Neuronal stem cell (in vitro differentiated cells): ENCODE data around the gene MED29.

Experiments
- DNase-seq: peaks from one replicate; pipeline ENCODE4 v3.0.0-alpha.2; 2013; ENCODE audit warnings: low spot score
- H2AFZ ChIP-seq: one replicate; pipeline ENCODE4 v1.6.1; 2013; ENCODE audit warnings: mild to moderate bottlenecking, low read length, inconsistent platforms
- H2AK5ac ChIP-seq: 2 replicates; pipeline ENCODE4 v1.6.1; 2013; ENCODE audit warnings: low read depth, mild to moderate bottlenecking, inconsistent platforms, low read length, moderate library complexity, mixed read lengths
- H2BK120ac ChIP-seq: 2 replicates; pipeline ENCODE4 v1.6.1; 2013; ENCODE audit warnings: low read depth, mild to moderate bottlenecking, inconsistent platforms, low read length, moderate library complexity, mixed read lengths
- H2BK12ac ChIP-seq: one replicate; pipeline ENCODE4 v1.6.1; 2013; ENCODE audit warnings: low read length, inconsistent platforms
- H2BK15ac ChIP-seq: 2 replicates; pipeline ENCODE4 v1.6.1; 2013; ENCODE audit warnings: mild to moderate bottlenecking, low read length, inconsistent platforms, mixed read lengths
- H2BK5ac ChIP-seq: one replicate; pipeline ENCODE4 v1.6.1; 2013; ENCODE audit warnings: inconsistent platforms, mild to moderate bottlenecking, low read length, moderate library complexity
- H3K14ac ChIP-seq: one replicate; pipeline ENCODE4 v1.6.1; 2013; ENCODE audit warnings: low read length, inconsistent platforms
- H3K18ac ChIP-seq: 2 replicates; pipeline ENCODE4 v1.6.1; 2013; ENCODE audit warnings: low read length, inconsistent platforms
- H3K23ac ChIP-seq: 2 replicates; pipeline ENCODE4 v1.6.1; 2013; ENCODE audit warnings: low read depth, mild to moderate bottlenecking, mixed read lengths, low read length, inconsistent platforms; ENCODE audit not compliant: poor library complexity
- H3K27ac ChIP-seq: replicated peaks from 3 replicates; pipeline ENCODE4 v1.5.1; 2013; ENCODE audit warnings: low read length, inconsistent platforms
- H3K27me3 ChIP-seq, 3 experiments: 2 replicates each; pipeline ENCODE4 v1.6.1; 2013; ENCODE audit warnings: low read length in 3 of 3, mild to moderate bottlenecking in 2 of 3, inconsistent platforms in 1 of 3, low read depth in 1 of 3, mixed read lengths in 1 of 3, moderate library complexity in 1 of 3; ENCODE audit not compliant: control insufficient read depth in 3 of 3, insufficient read depth in 3 of 3
- H3K36me3 ChIP-seq, 2 donors: replicated peaks in 1 of 2; 2 replicates each; pipeline ENCODE4 v1.6.1; 2013; ENCODE audit warnings: low read length in 2 of 2; ENCODE audit not compliant: control insufficient read depth in 2 of 2, insufficient read depth in 2 of 2
- H3K4ac ChIP-seq: 2 replicates; pipeline ENCODE4 v1.6.1; 2013; ENCODE audit warnings: inconsistent platforms, mild to moderate bottlenecking, low read length, moderate library complexity
- H3K4me1 ChIP-seq, 2 donors: 1 replicate in 1 of 2; 2 replicates in 1 of 2; pipeline ENCODE4 v1.6.1; 2013; ENCODE audit warnings: low read length in 2 of 2, low read depth in 1 of 2; ENCODE audit not compliant: control insufficient read depth in 2 of 2, insufficient read depth in 1 of 2
- H3K4me2 ChIP-seq: one replicate; pipeline ENCODE4 v1.6.1; 2013; ENCODE audit warnings: mild to moderate bottlenecking, low read length, inconsistent platforms; ENCODE audit not compliant: insufficient read depth, poor library complexity, severe bottlenecking
- H3K4me3 ChIP-seq, 2 donors: 2 replicates each; pipeline ENCODE4 v1.5.1; 2013; ENCODE audit warnings: low read length in 2 of 2, mild to moderate bottlenecking in 2 of 2, inconsistent platforms in 1 of 2, moderate library complexity in 1 of 2
- H3K79me1 ChIP-seq: one replicate; pipeline ENCODE4 v1.6.1; 2013; ENCODE audit warnings: low read depth, mild to moderate bottlenecking, inconsistent platforms, low read length, moderate library complexity
- H3K9ac ChIP-seq: one replicate; pipeline ENCODE4 v1.6.1; 2013; ENCODE audit warnings: mild to moderate bottlenecking, low read depth, low read length, inconsistent platforms; ENCODE audit not compliant: poor library complexity
- H3K9me3 ChIP-seq, 2 donors: replicated peaks in 1 of 2; 2 replicates each; pipeline versions ENCODE3 to v1.6.1; 2013; ENCODE audit warnings: low read length in 2 of 2, mild to moderate bottlenecking in 2 of 2, inconsistent platforms in 1 of 2, low read depth in 1 of 2, mixed read lengths in 1 of 2, moderate library complexity in 1 of 2; ENCODE audit not compliant: control insufficient read depth in 2 of 2, insufficient read depth in 1 of 2
- H4K8ac ChIP-seq: one replicate; pipeline ENCODE4 v1.6.1; 2013; ENCODE audit warnings: low read depth, mild to moderate bottlenecking, inconsistent platforms, low read length, moderate library complexity
- H4K91ac ChIP-seq: one replicate; pipeline ENCODE4 v1.6.1; 2013; ENCODE audit warnings: low read length, low read depth, mild to moderate bottlenecking, inconsistent platforms; ENCODE audit not compliant: poor library complexity
- WGBS, 2 donors: extraction: QIAGEN DNeasy Blood & Tissue Kit; methylation state at CpG; one replicate each; pipeline ENCODE4 v1.1.7; 2013; ENCODE audit warnings: missing lambda C conversion rate in 2 of 2, mixed read lengths in 1 of 2; ENCODE audit not compliant: insufficient read length in 2 of 2, insufficient replicate concordance in 1 of 2; ENCODE audit errors: extremely low coverage in 2 of 2; 5-methylcytosine and 5-hydroxymethylcytosine counted together

The MED29 gene

GRCh38 chr19:39363901-39364457 lies 27.2 kb upstream of the MED29 start:
- H4K91ac ChIP-seq: no peak overlapping the region
- H3K9me3 ChIP-seq: no peaks in the 10 kb centered on the region
- H4K8ac ChIP-seq: no peak overlapping the region
- H3K4ac ChIP-seq: no peak overlapping the region
- no peak overlapping the region for H2BK12ac ChIP-seq
- peaks cover 44 to 82% of the 10 kb centered on the region in 2 donors for H3K36me3 ChIP-seq
- H3K4me2 ChIP-seq: no peak overlapping the region
- no peak overlapping the region for H2AFZ ChIP-seq
- no peak overlapping the region for H2BK5ac ChIP-seq
- H3K9ac ChIP-seq: no peak overlapping the region
- no peak overlapping the region for H3K23ac ChIP-seq
- H2BK15ac ChIP-seq: no peak overlapping the region
- no peak overlapping the region for H3K18ac ChIP-seq
- no peak overlapping the region for H3K14ac ChIP-seq
- H2AK5ac ChIP-seq: no peak overlapping the region
- no peak overlapping the region for H3K27ac ChIP-seq
- H3K27me3 ChIP-seq: no peaks in the 10 kb centered on the region
- no CpG with 5 or more reads among the region's 5 CpGs for WGBS, 2 donors
- no peaks in the 10 kb centered on the region for H3K4me1 ChIP-seq
- no peak overlapping the region for H3K4me3 ChIP-seq
- no peak for DNase-seq
- no peak overlapping the region for H2BK120ac ChIP-seq
- H3K79me1 ChIP-seq: no peaks in the 10 kb centered on the region

- Histone ChIP-seq H3K9me3 (no peaks in the 10 kb centered on the region), H2AK5ac (no peak overlapping the region), H3K23ac (no peak overlapping the region), H2AFZ (no peak overlapping the region), H4K91ac (no peak overlapping the region), H2BK5ac (no peak overlapping the region), H3K27ac (no peak overlapping the region), H3K4me3 (no peak overlapping the region), H2BK12ac (no peak overlapping the region), H3K14ac (no peak overlapping the region), H3K9ac (no peak overlapping the region), H3K79me1 (peaks cover 3% of the 10 kb centered on the region), H3K18ac (no peak overlapping the region), H3K36me3 (peaks cover 48 to 84% of the 10 kb centered on the region in 2 donors), H4K8ac (no peak overlapping the region), H3K4me2 (no peak overlapping the region), H3K27me3 (no peaks in the 10 kb centered on the region), H2BK15ac (no peak overlapping the region), H2BK120ac (no peak overlapping the region), H3K4me1 (no peaks in the 10 kb centered on the region), H3K4ac (no peak overlapping the region)
- DNase-seq: no peak
- WGBS, 2 donors: no CpG with 5 or more reads among the region's 1 CpG
These were observed 25.6 kb upstream of the MED29 start for GRCh38 chr19:39365531-39365930.

- Histone ChIP-seq H3K27ac (no peak overlapping the region), H2AFZ (no peak overlapping the region), H3K4me3 (no peak overlapping the region), H3K36me3 (peaks cover 51 to 84% of the 10 kb centered on the region in 2 donors), H2BK5ac (no peak overlapping the region), H4K8ac (no peak overlapping the region), H2BK15ac (no peak overlapping the region), H3K4me1 (no peaks in the 10 kb centered on the region), H3K27me3 (no peaks in the 10 kb centered on the region), H3K9me3 (no peaks in the 10 kb centered on the region), H2AK5ac (no peak overlapping the region), H3K23ac (no peak overlapping the region), H3K18ac (no peak overlapping the region), H2BK120ac (no peak overlapping the region), H3K14ac (no peak overlapping the region), H3K4ac (no peak overlapping the region), H3K79me1 (peaks cover 3% of the 10 kb centered on the region), H4K91ac (no peak overlapping the region), H3K9ac (no peak overlapping the region), H2BK12ac (no peak overlapping the region), H3K4me2 (no peak overlapping the region)
- WGBS, 2 donors: no CpG with 5 or more reads among the region's 2 CpGs
- DNase-seq: no peak
These were observed 22.0 kb upstream of the MED29 start for GRCh38 chr19:39369200-39369599.

DNA sequence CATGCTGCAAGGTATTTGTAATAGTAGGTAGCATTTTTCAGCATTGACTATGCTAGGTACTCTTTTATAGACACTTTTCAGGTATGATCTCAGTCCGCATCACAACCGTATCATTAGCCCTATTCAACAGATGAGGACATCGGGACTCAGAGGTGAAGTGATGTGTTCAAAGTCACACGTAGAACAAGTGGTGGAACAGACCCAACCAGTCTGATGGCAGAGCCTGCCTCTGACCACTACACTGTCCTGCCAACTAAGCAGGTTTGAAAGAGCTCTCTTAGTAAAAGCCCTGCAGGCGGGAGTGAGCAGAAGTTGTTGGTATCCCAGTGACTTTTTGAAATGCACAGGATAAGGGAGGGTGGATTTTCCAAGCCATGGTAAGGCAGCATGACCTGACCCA lies 20.4 kb upstream of the MED29 start:
- Histone ChIP-seq H2BK12ac (no peak overlapping the region), H3K23ac (no peak overlapping the region), H3K4me3 (no peak overlapping the region), H2AK5ac (no peak overlapping the region), H4K8ac (no peak overlapping the region), H2BK120ac (no peak overlapping the region), H2AFZ (no peak overlapping the region), H4K91ac (no peak overlapping the region), H2BK15ac (no peak overlapping the region), H3K27me3 (no peaks in the 10 kb centered on the region), H3K14ac (no peak overlapping the region), H2BK5ac (no peak overlapping the region), H3K4ac (no peak overlapping the region), H3K18ac (no peak overlapping the region), H3K4me2 (no peak overlapping the region), H3K9ac (no peak overlapping the region), H3K4me1 (no peaks in the 10 kb centered on the region), H3K27ac (no peak overlapping the region), H3K36me3 (peaks cover 57 to 87% of the 10 kb centered on the region in 2 donors), H3K79me1 (peaks cover 3% of the 10 kb centered on the region), H3K9me3 (no peaks in the 10 kb centered on the region)
- no CpG with 5 or more reads among the region's 5 CpGs for WGBS, 2 donors
- DNase-seq: no peak
